H1 (cell line): ENCODE measurements around the gene WDR27. TPM values are rescaled to one million over a fixed set of nuclear protein-coding genes. Genes with fewer than 3 reads are reported as not detected.

Source experiments
- ASH2L ChIP-seq: fragments of 200-600, 300-600 bp; sonication (generic); IDR thresholded peaks from one replicate; pipeline ENCODE4 v1.7.1; 2017; ENCODE audit warnings: low read length
- CHD7 ChIP-seq: fragments of 300-600 bp; sonication (generic); IDR thresholded peaks from 2 replicates; pipeline ENCODE4 v1.7.1; 2012; ENCODE audit warnings: low read length, moderate library complexity, mild to moderate bottlenecking, inconsistent platforms; ENCODE audit not compliant: insufficient replicate concordance
- HDAC6 ChIP-seq: IDR thresholded peaks from one replicate; pipeline ENCODE4 v1.7.1; 2012; ENCODE audit warnings: low read depth, mild to moderate bottlenecking, inconsistent platforms, low read length, moderate library complexity
- POLR2AphosphoS5 ChIP-seq: IDR thresholded peaks from 2 replicates; pipeline ENCODE4 v1.6.1; 2011; ENCODE audit warnings: low read depth, low read length
- RBBP5 ChIP-seq: IDR thresholded peaks from 2 replicates; pipeline ENCODE4 v1.7.1; 2012; ENCODE audit warnings: low read depth, mild to moderate bottlenecking, inconsistent platforms, low read length, moderate library complexity, borderline replicate concordance
- TEAD4 ChIP-seq: IDR thresholded peaks from 2 replicates; pipeline ENCODE4 v1.6.1; 2012; ENCODE audit warnings: low read depth, low read length, inconsistent platforms, mixed read lengths
- polyA plus RNA-seq, 7 experiments: library from polyadenylated mRNA; depleted of rRNA in 3 of 7; stranded (reverse) in 5 of 7; unstranded in 2 of 7; fragments of >200 nt in 5 of 7; fragments of 200-250 nt in 2 of 7; gene quantifications; 1 replicate in 5 of 7; 2 replicates in 1 of 7; 4 replicates in 1 of 7; pipeline versions ENCODE4 v1.2.1 to v1.2.3, GENCODE V29; 2011 to 2013; ENCODE audit warnings: missing spikeins in 2 of 7, mixed read lengths in 2 of 7
- total RNA-seq: library from RNA; stranded (reverse); fragmentation: NEBNext Ultra II Directional; extraction: Animal tissue kit (Norgen Biotek cat#: 25700); gene quantifications from 2 replicates; pipeline ENCODE4 v1.2.1, GENCODE V29; 2021

Gene WDR27
- total and polyA plus RNA-seq, 2 of the 8 experiments (the other 6 are each of a cell fraction or from before 2014, with no cell fraction given), result 53.6 to 68.6 TPM

- TF ChIP-seq CHD7 (no peak), ASH2L (no peak), TEAD4 (no peak), HDAC6 (no peak), RBBP5 (no peak), POLR2AphosphoS5 (no peak)
Observed at GRCh38 chr6:169521825-169522224, 180.0 kb downstream of the WDR27 start (continued).
